K562 (cell line): ENCODE data around the gene CALY.

Experiments used
- E2F4 ChIP-seq: sonication (generic); formaldehyde crosslinking; IDR thresholded peaks from 2 replicates; pipeline ENCODE4 v1.8.0; 2022; ENCODE audit warnings: mild to moderate bottlenecking, low read depth, missing genetic modification reagents
- POLR2A ChIP-seq: fragments of 450-650 bp; conservative IDR thresholded peaks from 2 replicates; pipeline ENCODE4 v1.6.1; 2016
- TF ChIP-seq, protein P1 (sequence below): fragments of 450-650 bp; IDR thresholded peaks from 2 replicates; pipeline ENCODE4 v1.6.1; 2018; ENCODE audit not compliant: partially characterized antibody
- TF ChIP-seq, protein P2 (sequence below): sonication (generic); formaldehyde crosslinking; IDR thresholded peaks from 2 replicates; pipeline ENCODE4 v1.9.0; 2022; ENCODE audit warnings: mild to moderate bottlenecking, missing genetic modification reagents

DNA sequence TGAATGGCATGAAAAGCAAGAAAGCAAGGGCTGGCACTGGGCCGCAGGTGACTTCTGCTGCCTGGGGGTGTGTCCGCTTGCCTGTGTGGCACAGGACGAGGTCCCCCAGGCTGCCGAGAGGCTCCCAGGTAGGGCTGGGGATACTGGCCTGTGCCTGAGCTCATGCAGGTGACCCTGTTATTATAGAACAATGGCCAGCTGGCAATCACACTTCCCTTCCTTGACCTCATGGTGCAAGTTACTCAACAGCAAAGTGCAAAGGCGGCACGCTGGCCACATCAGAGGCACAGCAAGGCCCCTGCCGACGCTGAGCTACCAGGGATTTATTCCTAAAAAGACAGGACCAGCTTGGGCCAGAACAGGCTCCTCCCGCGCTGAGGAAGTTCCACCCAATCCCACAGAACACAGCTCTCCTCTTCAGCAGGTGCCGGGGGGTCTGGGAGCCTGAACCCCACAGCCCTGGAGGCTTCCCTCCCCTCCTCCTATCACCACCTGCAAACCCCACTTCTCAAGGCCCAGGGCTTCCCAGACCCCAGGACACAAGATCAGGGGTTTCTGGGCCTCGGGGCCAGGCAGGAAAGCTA lies 58.6 kb downstream of the CALY start:
- TF ChIP-seq, protein P1, sequence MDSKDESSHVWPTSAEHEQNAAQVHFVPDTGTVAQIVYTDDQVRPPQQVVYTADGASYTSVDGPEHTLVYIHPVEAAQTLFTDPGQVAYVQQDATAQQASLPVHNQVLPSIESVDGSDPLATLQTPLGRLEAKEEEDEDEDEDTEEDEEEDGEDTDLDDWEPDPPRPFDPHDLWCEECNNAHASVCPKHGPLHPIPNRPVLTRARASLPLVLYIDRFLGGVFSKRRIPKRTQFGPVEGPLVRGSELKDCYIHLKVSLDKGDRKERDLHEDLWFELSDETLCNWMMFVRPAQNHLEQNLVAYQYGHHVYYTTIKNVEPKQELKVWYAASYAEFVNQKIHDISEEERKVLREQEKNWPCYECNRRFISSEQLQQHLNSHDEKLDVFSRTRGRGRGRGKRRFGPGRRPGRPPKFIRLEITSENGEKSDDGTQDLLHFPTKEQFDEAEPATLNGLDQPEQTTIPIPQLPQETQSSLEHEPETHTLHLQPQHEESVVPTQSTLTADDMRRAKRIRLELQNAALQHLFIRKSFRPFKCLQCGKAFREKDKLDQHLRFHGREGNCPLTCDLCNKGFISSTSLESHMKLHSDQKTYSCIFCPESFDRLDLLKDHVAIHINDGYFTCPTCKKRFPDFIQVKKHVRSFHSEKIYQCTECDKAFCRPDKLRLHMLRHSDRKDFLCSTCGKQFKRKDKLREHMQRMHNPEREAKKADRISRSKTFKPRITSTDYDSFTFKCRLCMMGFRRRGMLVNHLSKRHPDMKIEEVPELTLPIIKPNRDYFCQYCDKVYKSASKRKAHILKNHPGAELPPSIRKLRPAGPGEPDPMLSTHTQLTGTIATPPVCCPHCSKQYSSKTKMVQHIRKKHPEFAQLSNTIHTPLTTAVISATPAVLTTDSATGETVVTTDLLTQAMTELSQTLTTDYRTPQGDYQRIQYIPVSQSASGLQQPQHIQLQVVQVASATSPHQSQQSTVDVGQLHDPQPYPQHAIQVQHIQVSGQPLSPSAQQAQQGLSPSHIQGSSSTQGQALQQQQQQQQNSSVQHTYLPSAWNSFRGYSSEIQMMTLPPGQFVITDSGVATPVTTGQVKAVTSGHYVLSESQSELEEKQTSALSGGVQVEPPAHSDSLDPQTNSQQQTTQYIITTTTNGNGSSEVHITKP = no peak
- TF ChIP-seq, protein P2, sequence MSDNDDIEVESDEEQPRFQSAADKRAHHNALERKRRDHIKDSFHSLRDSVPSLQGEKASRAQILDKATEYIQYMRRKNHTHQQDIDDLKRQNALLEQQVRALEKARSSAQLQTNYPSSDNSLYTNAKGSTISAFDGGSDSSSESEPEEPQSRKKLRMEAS (CRISPR knock-in tag) = no peak
- TF ChIP-seq E2F4 (CRISPR knock-in tag) = no peak
- TF ChIP-seq POLR2A = no peak
